ENCODE data around the gene CCDC13. TPM values are rescaled to one million over a fixed set of nuclear protein-coding genes. Genes with fewer than 3 reads are reported as not detected.

CCDC13 gene
- total RNA-seq, 1 donor from 2014 or later = 2.4 TPM

GRCh38 chr3:42746455-42747450 lies 26.3 kb downstream of the CCDC13 start:
- H3K9me3 Mint-ChIP-seq = no peaks in the 10 kb centered on the region
- H3K27ac Mint-ChIP-seq = no peak overlapping the region
- TF ChIP-seq, protein P1, sequence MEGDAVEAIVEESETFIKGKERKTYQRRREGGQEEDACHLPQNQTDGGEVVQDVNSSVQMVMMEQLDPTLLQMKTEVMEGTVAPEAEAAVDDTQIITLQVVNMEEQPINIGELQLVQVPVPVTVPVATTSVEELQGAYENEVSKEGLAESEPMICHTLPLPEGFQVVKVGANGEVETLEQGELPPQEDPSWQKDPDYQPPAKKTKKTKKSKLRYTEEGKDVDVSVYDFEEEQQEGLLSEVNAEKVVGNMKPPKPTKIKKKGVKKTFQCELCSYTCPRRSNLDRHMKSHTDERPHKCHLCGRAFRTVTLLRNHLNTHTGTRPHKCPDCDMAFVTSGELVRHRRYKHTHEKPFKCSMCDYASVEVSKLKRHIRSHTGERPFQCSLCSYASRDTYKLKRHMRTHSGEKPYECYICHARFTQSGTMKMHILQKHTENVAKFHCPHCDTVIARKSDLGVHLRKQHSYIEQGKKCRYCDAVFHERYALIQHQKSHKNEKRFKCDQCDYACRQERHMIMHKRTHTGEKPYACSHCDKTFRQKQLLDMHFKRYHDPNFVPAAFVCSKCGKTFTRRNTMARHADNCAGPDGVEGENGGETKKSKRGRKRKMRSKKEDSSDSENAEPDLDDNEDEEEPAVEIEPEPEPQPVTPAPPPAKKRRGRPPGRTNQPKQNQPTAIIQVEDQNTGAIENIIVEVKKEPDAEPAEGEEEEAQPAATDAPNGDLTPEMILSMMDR (conservative IDR thresholded peaks at IDR 0.05) = no peak
- no peaks in the 10 kb centered on the region for H3K27me3 Mint-ChIP-seq
- no peak overlapping the region for H3K4me3 Mint-ChIP-seq
- H3K36me3 Mint-ChIP-seq = no peaks in the 10 kb centered on the region
- no peaks in the 10 kb centered on the region for H3K4me1 Mint-ChIP-seq (ENCODE audit: unreplicated experiment)
- DNase-seq (ENCODE audit: extremely low spot score, unreplicated experiment) = no peak

DNA sequence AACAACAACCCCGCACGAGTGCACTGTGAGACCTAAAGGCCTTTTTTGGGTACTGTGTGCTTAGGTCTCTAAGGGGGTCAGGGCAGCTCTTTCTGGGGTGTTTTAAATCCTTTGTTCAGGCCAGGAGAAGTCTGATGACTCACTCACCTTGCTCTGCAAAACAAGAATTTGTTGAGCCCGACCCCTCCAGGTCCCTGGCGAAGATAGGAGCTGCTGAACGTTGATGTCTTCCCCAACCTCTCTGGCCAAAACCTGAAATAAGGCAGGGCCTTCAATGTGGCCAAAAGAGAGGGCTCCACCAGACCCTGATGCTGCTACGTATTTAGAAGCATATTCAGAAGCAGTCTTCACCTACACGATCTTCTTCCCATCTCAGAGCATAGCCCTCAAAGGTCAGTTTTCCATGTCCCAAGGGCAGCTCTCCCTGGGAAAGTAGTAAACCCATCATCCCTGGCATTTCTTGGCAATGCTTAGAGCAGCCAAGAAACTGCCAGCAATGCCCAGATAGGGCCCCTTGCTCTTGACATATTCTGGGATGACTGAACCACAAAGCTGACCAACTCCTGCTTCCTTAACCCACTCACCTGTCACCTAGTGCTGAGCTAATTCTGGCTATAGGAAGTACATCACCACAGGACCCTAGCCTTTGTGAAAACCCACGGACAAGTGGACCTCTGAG lies 27.1 kb downstream of the CCDC13 start:
- Mint-ChIP-seq H3K4me1 (ENCODE audit: unreplicated experiment) (no peaks in the 10 kb centered on the region), H3K36me3 (no peaks in the 10 kb centered on the region), H3K27ac (no peak overlapping the region), H3K9me3 (no peaks in the 10 kb centered on the region), H3K27me3 (peaks cover 4% of the 10 kb centered on the region), H3K4me3 (no peak overlapping the region)
- TF ChIP-seq, protein P1 (conservative IDR thresholded peaks at IDR 0.05) = no peak
- peak; percentile 39 for DNase-seq (ENCODE audit: extremely low spot score, unreplicated experiment)

DNA sequence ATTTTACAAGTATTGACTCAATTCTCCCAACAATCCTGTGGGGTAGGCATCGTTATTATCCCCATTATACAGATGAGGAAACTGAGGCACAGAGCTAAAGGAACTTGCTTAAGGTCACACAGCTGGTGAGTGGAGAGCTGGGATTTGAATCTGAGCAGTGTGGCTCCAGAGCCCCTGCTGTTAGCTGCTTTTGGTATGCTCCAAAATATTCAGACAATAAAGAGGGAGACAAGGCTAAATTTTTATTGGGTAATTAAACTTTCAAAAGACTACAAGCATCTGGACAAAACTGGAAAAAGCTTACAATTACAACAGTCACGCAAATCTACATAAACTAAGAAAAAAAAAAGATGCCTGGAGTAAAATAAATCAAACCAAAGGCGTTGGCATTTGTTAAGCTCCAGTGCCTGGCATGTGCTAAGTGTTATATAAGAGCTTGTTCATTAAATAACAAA lies 27.7 kb downstream of the CCDC13 start:
- no peaks in the 10 kb centered on the region for H3K4me1 Mint-ChIP-seq (ENCODE audit: unreplicated experiment)
- no peak overlapping the region for H3K27ac Mint-ChIP-seq
- no peaks in the 10 kb centered on the region for H3K36me3 Mint-ChIP-seq
- DNase-seq (ENCODE audit: extremely low spot score, unreplicated experiment) = no peak
- H3K4me3 Mint-ChIP-seq = no peak overlapping the region
- TF ChIP-seq, protein P1 (conservative IDR thresholded peaks at IDR 0.05) = no peak
- peaks cover 9% of the 10 kb centered on the region for H3K27me3 Mint-ChIP-seq
- H3K9me3 Mint-ChIP-seq = no peaks in the 10 kb centered on the region

- Mint-ChIP-seq H3K36me3 (no peaks in the 10 kb centered on the region), H3K4me3 (no peak overlapping the region), H3K27ac (no peak overlapping the region), H3K4me1 (ENCODE audit: unreplicated experiment) (no peaks in the 10 kb centered on the region), H3K9me3 (no peaks in the 10 kb centered on the region), H3K27me3 (peaks cover 9% of the 10 kb centered on the region)
- no peak for DNase-seq (ENCODE audit: extremely low spot score, unreplicated experiment)
- TF ChIP-seq, protein P1 (conservative IDR thresholded peaks at IDR 0.05) = no peak
These were observed 29.7 kb downstream of the CCDC13 start for GRCh38 chr3:42743204-42743995.

- H3K4me3 Mint-ChIP-seq = no peak overlapping the region
- H3K27ac Mint-ChIP-seq = no peak overlapping the region
- TF ChIP-seq, protein P1 (conservative IDR thresholded peaks at IDR 0.05) = no peak
- DNase-seq (ENCODE audit: extremely low spot score, unreplicated experiment) = peak; percentile 48
- no peaks in the 10 kb centered on the region for H3K36me3 Mint-ChIP-seq
- peaks cover 9% of the 10 kb centered on the region for H3K27me3 Mint-ChIP-seq
- H3K4me1 Mint-ChIP-seq (ENCODE audit: unreplicated experiment) = no peaks in the 10 kb centered on the region
- H3K9me3 Mint-ChIP-seq = no peaks in the 10 kb centered on the region
These were observed 30.4 kb downstream of the CCDC13 start for GRCh38 chr3:42742688-42743087.

Measured in type B pancreatic cell (in vitro differentiated cells).